ENCODE measurements around the gene RUNX3. TPM values are rescaled to one million over a fixed set of nuclear protein-coding genes. Genes with fewer than 3 reads are reported as not detected.
A peak's percentile ranks its signal among the peaks of the same experiment; 100 is the strongest.

Gene RUNX3
- total RNA-seq, 1 donor from 2014 or later, result 153 TPM

GRCh38 chr1:24855474-24855873 lies 74.6 kb downstream of the RUNX3 start:
- TF ChIP-seq CTCF (IDR thresholded peaks at IDR 0.05), result no peak
- H3K27ac Mint-ChIP-seq, result no peak overlapping the region
- ATAC-seq (ENCODE audit: low read depth) (no peak), DNase-seq (no peak)
- no peaks in the 10 kb centered on the region for H3K4me1 Mint-ChIP-seq
- no peak overlapping the region for H3K4me3 Mint-ChIP-seq
- POLR2A ChIA-PET, result interaction anchor here (1.2 kb wide), 1 partner anchor 75 kb away, joined by 4 read pairs; no protein-coding TSS in a partner anchor
- intact Hi-C loops (cut with micrococcal nuclease), result no loop called here
- CTCF ChIA-PET, result interaction anchor here (0.9 kb wide), 1 partner anchor 210 kb away, joined by 3 read pairs; no protein-coding TSS in a partner anchor
- H3K36me3 Mint-ChIP-seq (ENCODE audit: low read depth), result no peaks in the 10 kb centered on the region
- no peaks in the 10 kb centered on the region for H3K9me3 Mint-ChIP-seq
- H3K27me3 Mint-ChIP-seq, result no peaks in the 10 kb centered on the region

DNA sequence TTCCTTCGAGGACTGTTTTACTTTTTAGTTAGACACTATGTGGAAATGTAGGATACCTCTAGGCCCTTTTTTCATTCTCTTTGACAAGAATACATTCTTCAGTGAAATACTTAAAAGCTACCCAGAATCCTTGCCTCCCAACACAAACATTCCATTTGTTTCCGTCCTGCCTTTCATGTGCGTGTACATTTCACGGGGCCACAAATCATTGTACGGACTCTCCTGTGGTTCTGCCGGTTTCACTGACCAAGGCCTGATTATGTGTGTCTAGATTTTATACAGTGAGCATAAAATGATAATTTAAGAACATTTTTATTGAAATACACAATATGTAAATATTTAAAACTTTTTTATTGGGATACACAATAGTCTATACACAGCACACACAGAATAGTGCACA lies 76.4 kb downstream of the RUNX3 start:
- H3K27ac Mint-ChIP-seq, result no peak overlapping the region
- ATAC-seq (ENCODE audit: low read depth) (no peak), DNase-seq (no peak)
- H3K27me3 Mint-ChIP-seq, result no peaks in the 10 kb centered on the region
- no peaks in the 10 kb centered on the region for H3K9me3 Mint-ChIP-seq
- CTCF ChIA-PET, result no interaction called here
- H3K36me3 Mint-ChIP-seq (ENCODE audit: low read depth), result no peaks in the 10 kb centered on the region
- H3K4me3 Mint-ChIP-seq, result no peak overlapping the region
- H3K4me1 Mint-ChIP-seq, result peaks cover 9% of the 10 kb centered on the region
- intact Hi-C loops (cut with micrococcal nuclease), result no loop called here
- TF ChIP-seq CTCF (IDR thresholded peaks at IDR 0.05), result no peak
- POLR2A ChIA-PET, result no interaction called here

- POLR2A ChIA-PET, result interaction anchor here (0.7 to 4.2 kb wide), 4 partner anchors 73 to 224 kb away, joined by 3 to 47 read pairs (median 4); partner anchors contain the start of gene RUNX3
- TF ChIP-seq CTCF (IDR thresholded peaks at IDR 0.05), result no peak
- Mint-ChIP-seq H3K4me1 (peaks cover 18% of the 10 kb centered on the region), H3K9me3 (no peaks in the 10 kb centered on the region), H3K27me3 (no peaks in the 10 kb centered on the region), H3K36me3 (ENCODE audit: low read depth) (peaks cover 7% of the 10 kb centered on the region), H3K4me3 (no peak overlapping the region), H3K27ac (no peak overlapping the region)
- CTCF ChIA-PET, result interaction anchor here (1.1 to 5.9 kb wide), 6 partner anchors 20 to 354 kb away, joined by 3 to 87 read pairs (median 18); no protein-coding TSS in a partner anchor
- DNase-seq (no peak), ATAC-seq (ENCODE audit: low read depth) (no peak)
- intact Hi-C loops (cut with micrococcal nuclease), result no loop called here
These were observed 79.7 kb downstream of the RUNX3 start for GRCh38 chr1:24850328-24850920.

- H3K27ac Mint-ChIP-seq, result peak overlapping the region; percentile 59
- H3K36me3 Mint-ChIP-seq (ENCODE audit: low read depth), result peaks cover 9% of the 10 kb centered on the region
- CTCF ChIA-PET, result interaction anchor here (1.1 to 5.9 kb wide), 11 partner anchors 19 to 355 kb away, joined by 3 to 87 read pairs (median 5); no protein-coding TSS in a partner anchor
- POLR2A ChIA-PET, result interaction anchor here (0.6 to 4.2 kb wide), 6 partner anchors 74 to 359 kb away, joined by 3 to 47 read pairs (median 6); partner anchors contain the start of gene RUNX3
- H3K4me3 Mint-ChIP-seq, result peak overlapping the region; percentile 57
- TF ChIP-seq CTCF (IDR thresholded peaks at IDR 0.05), result no peak
- no peaks in the 10 kb centered on the region for H3K9me3 Mint-ChIP-seq
- intact Hi-C loops (cut with micrococcal nuclease), result no loop called here
- H3K4me1 Mint-ChIP-seq, result peaks cover 18% of the 10 kb centered on the region
- no peak for ATAC-seq (ENCODE audit: low read depth)
- H3K27me3 Mint-ChIP-seq, result no peaks in the 10 kb centered on the region
- no peak for DNase-seq
These were observed 80.3 kb downstream of the RUNX3 start for GRCh38 chr1:24849672-24850295.

Other genes with a start within 250 kb of the RUNX3 start
- gene CLIC4, start 184.8 kb downstream of the RUNX3 start, total RNA-seq, result 98.2 and 99.8 TPM in 2 replicates

Data from activated B cell treated with CpG ODN at 0.5 μM for 24 hours (primary cell).